Thymus (tissue), 11 donors: ENCODE data around the gene HSPA4. TPM values are rescaled to one million over a fixed set of nuclear protein-coding genes. Genes with fewer than 3 reads are reported as not detected.
"Not testable (repeated sequence)": the region's sequence is repeated elsewhere in the genome, so short reads cannot be mapped to it uniquely, and the experiment has no call there.

Experiments
- DNase-seq, 9 donors: peaks; one replicate each; pipeline ENCODE4 v3.0.0-alpha.2; 2013; ENCODE audit warnings: low spot score in 9 of 9, low read depth in 6 of 9, missing footprints in 1 of 9
- H3K27ac ChIP-seq, 2 donors: one replicate each; pipeline ENCODE4 v1.5.1; 2013; ENCODE audit warnings: control low read depth in 1 of 2, low read depth in 1 of 2, low read length in 1 of 2, mild to moderate bottlenecking in 1 of 2, moderate library complexity in 1 of 2
- H3K27me3 ChIP-seq, 2 donors: one replicate each; pipeline ENCODE4 v1.5.1; 2013; ENCODE audit warnings: low read length in 1 of 2; ENCODE audit not compliant: control insufficient read depth in 2 of 2, insufficient read depth in 1 of 2
- H3K36me3 ChIP-seq, 2 donors: one replicate each; pipeline ENCODE4 v1.5.1; 2013; ENCODE audit warnings: low read length in 1 of 2, mild to moderate bottlenecking in 1 of 2, moderate library complexity in 1 of 2; ENCODE audit not compliant: control insufficient read depth in 2 of 2, insufficient read depth in 2 of 2
- H3K4me1 ChIP-seq, 2 donors: one replicate each; pipeline ENCODE4 v1.5.1; 2013; ENCODE audit warnings: low read length in 2 of 2; ENCODE audit not compliant: control insufficient read depth in 2 of 2, insufficient read depth in 2 of 2
- H3K4me3 ChIP-seq, 2 donors: one replicate each; pipeline ENCODE4 v1.5.1; 2013; ENCODE audit warnings: low read length in 2 of 2, control low read depth in 1 of 2, mild to moderate bottlenecking in 1 of 2
- H3K9me3 ChIP-seq, 2 donors: one replicate each; pipeline ENCODE4 v1.5.1; 2013; ENCODE audit warnings: low read length in 1 of 2, mild to moderate bottlenecking in 1 of 2; ENCODE audit not compliant: control insufficient read depth in 2 of 2, insufficient read depth in 1 of 2
- WGBS: extraction: QIAGEN DNeasy Blood & Tissue Kit; methylation state at CpG from one replicate; pipeline ENCODE4 v1.1.7; 2013; 5-methylcytosine and 5-hydroxymethylcytosine counted together
- polyA plus RNA-seq: library from polyadenylated mRNA; stranded (reverse); fragments of 200-250 nt; gene quantifications from one replicate; pipeline ENCODE4 v1.2.3, GENCODE V29; 2013
- total RNA-seq: library from RNA; stranded (reverse); fragments of 120-200 nt; gene quantifications from one replicate; pipeline ENCODE4 v1.2.4, GENCODE V29; 2013
- donor health status: healthy.

The HSPA4 gene
- total and polyA plus RNA-seq, 2 donors, result 65.4 to 72.0 TPM

GRCh38 chr5:133122711-133123110, 70.9 kb downstream of the HSPA4 start:
- 97% methylated on average over 4 of the region's 4 CpGs for WGBS
- Histone ChIP-seq H3K36me3 (no peaks in the 10 kb centered on the region), H3K27me3 (peaks cover 0 to 4% of the 10 kb centered on the region in 2 donors), H3K9me3 (no peaks in the 10 kb centered on the region), H3K27ac (no peak overlapping the region), H3K4me1 (no peaks in the 10 kb centered on the region), H3K4me3 (no peak overlapping the region)
- no peak for DNase-seq

GRCh38 chr5:133123297-133123696, 71.5 kb downstream of the HSPA4 start:
- Histone ChIP-seq H3K36me3 (no peaks in the 10 kb centered on the region), H3K4me3 (no peak overlapping the region), H3K4me1 (no peaks in the 10 kb centered on the region), H3K9me3 (no peaks in the 10 kb centered on the region), H3K27me3 (peaks cover 0 to 4% of the 10 kb centered on the region in 2 donors), H3K27ac (no peak overlapping the region)
- WGBS, result 95% methylated on average over 2 of the region's 2 CpGs
- DNase-seq, result no peak

- DNase-seq, result no peak
- Histone ChIP-seq H3K4me1 (no peaks in the 10 kb centered on the region), H3K9me3 (no peaks in the 10 kb centered on the region), H3K36me3 (no peaks in the 10 kb centered on the region), H3K27ac (no peak overlapping the region), H3K4me3 (no peak overlapping the region), H3K27me3 (peaks cover 0 to 4% of the 10 kb centered on the region in 2 donors)
- WGBS, result 95% methylated on average over 4 of the region's 4 CpGs
Measured at GRCh38 chr5:133124891-133125290, 73.1 kb downstream of the HSPA4 start.

GRCh38 chr5:133128066-133128465, 76.3 kb downstream of the HSPA4 start:
- H3K36me3 ChIP-seq, result no peaks in the 10 kb centered on the region
- H3K4me1 ChIP-seq, result no peaks in the 10 kb centered on the region
- no peak for DNase-seq
- H3K27ac ChIP-seq, result no peak overlapping the region
- no peaks in the 10 kb centered on the region for H3K9me3 ChIP-seq
- peaks cover 0 to 4% of the 10 kb centered on the region in 2 donors for H3K27me3 ChIP-seq
- 100% methylated on average over 1 of the region's 1 CpG for WGBS
- no peak overlapping the region for H3K4me3 ChIP-seq

- H3K27ac ChIP-seq, result no peak overlapping the region
- no peaks in the 10 kb centered on the region for H3K9me3 ChIP-seq
- H3K36me3 ChIP-seq, result no peaks in the 10 kb centered on the region
- H3K4me1 ChIP-seq, result no peaks in the 10 kb centered on the region
- 88% methylated on average over 6 of the region's 6 CpGs for WGBS
- peaks cover 0 to 4% of the 10 kb centered on the region in 2 donors for H3K27me3 ChIP-seq
- DNase-seq, result no peak
- no peak overlapping the region for H3K4me3 ChIP-seq
Measured at GRCh38 chr5:133129289-133129688, 77.5 kb downstream of the HSPA4 start.

GRCh38 chr5:133129950-133130349, 78.1 kb downstream of the HSPA4 start:
- DNase-seq, result no peak
- Histone ChIP-seq H3K9me3 (no peaks in the 10 kb centered on the region), H3K27ac (no peak overlapping the region), H3K36me3 (no peaks in the 10 kb centered on the region), H3K4me1 (no peaks in the 10 kb centered on the region), H3K4me3 (no peak overlapping the region), H3K27me3 (peaks cover 0 to 4% of the 10 kb centered on the region in 2 donors)
- WGBS, result 89% methylated on average over 3 of the region's 3 CpGs

- 71% methylated on average over 8 of the region's 8 CpGs for WGBS
- H3K4me1 ChIP-seq, result no peaks in the 10 kb centered on the region
- peaks cover 0 to 4% of the 10 kb centered on the region in 2 donors for H3K27me3 ChIP-seq
- H3K36me3 ChIP-seq, result no peaks in the 10 kb centered on the region
- DNase-seq, result no peak
- H3K4me3 ChIP-seq, result no peak overlapping the region
- no peaks in the 10 kb centered on the region for H3K9me3 ChIP-seq
- no peak overlapping the region for H3K27ac ChIP-seq
Measured at GRCh38 chr5:133130387-133131118, 78.7 kb downstream of the HSPA4 start.

- H3K4me3 ChIP-seq, result no peak overlapping the region
- WGBS, result 95% methylated on average over 2 of the region's 2 CpGs
- no peaks in the 10 kb centered on the region for H3K9me3 ChIP-seq
- H3K4me1 ChIP-seq, result no peaks in the 10 kb centered on the region
- no peaks in the 10 kb centered on the region for H3K27me3 ChIP-seq
- no peak overlapping the region for H3K27ac ChIP-seq
- no peak for DNase-seq
- no peaks in the 10 kb centered on the region for H3K36me3 ChIP-seq
Measured at GRCh38 chr5:133132717-133133116, 80.9 kb downstream of the HSPA4 start.

- DNase-seq, H3K27me3 ChIP-seq, H3K4me3 ChIP-seq, H3K4me1 ChIP-seq, H3K27ac ChIP-seq, H3K9me3 ChIP-seq, H3K36me3 ChIP-seq: not testable (repeated sequence)
- WGBS, result over 99% methylated on average over 3 of the region's 5 CpGs
Measured at GRCh38 chr5:133133241-133133640, 81.4 kb downstream of the HSPA4 start.
